Breast epithelium (tissue), 4 donors: ENCODE results near the gene GUCY1A2. TPM values are rescaled to one million over a fixed set of nuclear protein-coding genes. Genes with fewer than 3 reads are reported as not detected.

Experiments
- DNase-seq, 2 donors: peaks; one replicate each; pipeline ENCODE4 v3.0.0-alpha.2; 2019; ENCODE audit warnings: low spot score in 2 of 2
- H3K27ac ChIP-seq, 2 donors: fragments of 200-600 bp; sonication (generic) in 1 of 2; one replicate each; pipeline ENCODE4 v1.5.1; 2016 to 2019; ENCODE audit warnings: mild to moderate bottlenecking in 1 of 2
- H3K27me3 ChIP-seq, 2 donors: fragments of 200-600 bp; sonication (generic) in 1 of 2; one replicate each; pipeline versions ENCODE4 v1.5.1 to v1.6.0; 2017 to 2019; ENCODE audit warnings: control low read depth in 1 of 2, mild to moderate bottlenecking in 1 of 2
- H3K36me3 ChIP-seq: fragments of 200-600 bp; one replicate; pipeline ENCODE4 v1.5.1; 2019
- H3K4me1 ChIP-seq, 2 donors: fragments of 200-600 bp; sonication (generic); one replicate each; pipeline ENCODE4 v1.5.1; 2016 to 2019; ENCODE audit warnings: control low read depth in 1 of 2
- H3K4me3 ChIP-seq, 3 donors: fragments of 200-600 bp; sonication (generic); 1 replicate in 2 of 3; 2 replicates in 1 of 3; pipeline ENCODE4 v1.5.1; 2016 to 2019; ENCODE audit warnings: mild to moderate bottlenecking in 3 of 3, moderate library complexity in 2 of 3
- H3K9me3 ChIP-seq, 2 donors: fragments of 200-600 bp; sonication (generic) in 1 of 2; one replicate each; pipeline ENCODE4 v1.5.1; 2016 to 2019; ENCODE audit warnings: control low read depth in 1 of 2
- CTCF ChIP-seq, 3 donors: fragments of 450-650 bp; IDR thresholded peaks; one replicate each; pipeline ENCODE4 v1.5.1; 2016 to 2017; ENCODE audit warnings: antibody characterized with exemption in 3 of 3, mild to moderate bottlenecking in 3 of 3, moderate library complexity in 3 of 3
- POLR2A ChIP-seq: fragments of 450-650 bp; IDR thresholded peaks from one replicate; pipeline ENCODE4 v1.6.1; 2016; ENCODE audit warnings: antibody characterized with exemption, mild to moderate bottlenecking, moderate library complexity
- POLR2AphosphoS5 ChIP-seq, 3 donors: sonication (generic); formaldehyde crosslinking; IDR thresholded peaks; one replicate each; pipeline ENCODE4 v1.6.1; 2017; ENCODE audit warnings: antibody characterized with exemption in 3 of 3
- intact Hi-C: fragments of 100-400 bp; cut with DNase I; formaldehyde crosslinking; loops from one replicate; pipeline ENCODE4 v1.15.1; 2023; ENCODE audit warnings: low total_unique reads
- total RNA-seq, 3 donors: library from RNA; depleted of rRNA; stranded (reverse); fragments of >200 nt; gene quantifications; one replicate each; pipeline ENCODE4 v1.1.0, GENCODE V29; 2016

Gene GUCY1A2
- total RNA-seq, 3 donors from 2014 or later = 3.2 to 5.3 (median 4.9) TPM

- intact Hi-C loops = no loop called here
- no peak for TF ChIP-seq POLR2A
- TF ChIP-seq CTCF (IDR thresholded peaks at IDR 0.05) = no peak
- no peak for TF ChIP-seq POLR2AphosphoS5 (IDR thresholded peaks at IDR 0.05)
- no peaks in the 10 kb centered on the region for H3K9me3 ChIP-seq
- no peak overlapping the region for H3K27ac ChIP-seq
- DNase-seq = no peak
- no peak overlapping the region for H3K4me3 ChIP-seq
- H3K27me3 ChIP-seq = no peaks in the 10 kb centered on the region
- H3K36me3 ChIP-seq = no peaks in the 10 kb centered on the region
- no peaks in the 10 kb centered on the region for H3K4me1 ChIP-seq
These were observed 143.3 kb downstream of the GUCY1A2 start for GRCh38 chr11:106875013-106875412.

GRCh38 chr11:106872246-106872645 is 146.0 kb downstream of the GUCY1A2 start:
- no peak for TF ChIP-seq POLR2AphosphoS5 (IDR thresholded peaks at IDR 0.05)
- no peak for TF ChIP-seq CTCF (IDR thresholded peaks at IDR 0.05)
- no peak for TF ChIP-seq POLR2A
- Histone ChIP-seq H3K36me3 (no peaks in the 10 kb centered on the region), H3K9me3 (no peaks in the 10 kb centered on the region), H3K4me1 (no peaks in the 10 kb centered on the region), H3K4me3 (no peak overlapping the region), H3K27ac (no peak overlapping the region), H3K27me3 (no peaks in the 10 kb centered on the region)
- no peak for DNase-seq
- intact Hi-C loops = no loop called here

- no peak overlapping the region for H3K27ac ChIP-seq
These were observed 160.1 kb downstream of the GUCY1A2 start for GRCh38 chr11:106858200-106858599.

GRCh38 chr11:106856566-106856965 is 161.7 kb downstream of the GUCY1A2 start:
- no peak for DNase-seq
- no peaks in the 10 kb centered on the region for H3K36me3 ChIP-seq
- no peaks in the 10 kb centered on the region for H3K27me3 ChIP-seq
- no peak overlapping the region for H3K4me3 ChIP-seq
- no peak for TF ChIP-seq POLR2AphosphoS5 (IDR thresholded peaks at IDR 0.05)
- H3K9me3 ChIP-seq = no peaks in the 10 kb centered on the region
- intact Hi-C loops = no loop called here
- H3K27ac ChIP-seq = no peak overlapping the region
- no peaks in the 10 kb centered on the region for H3K4me1 ChIP-seq

More at GRCh38 chr11:106858200-106858599, 160.1 kb downstream of the GUCY1A2 start:
- DNase-seq = no peak
- no peaks in the 10 kb centered on the region for H3K27me3 ChIP-seq
- no peaks in the 10 kb centered on the region for H3K36me3 ChIP-seq
- intact Hi-C loops = no loop called here
- H3K4me3 ChIP-seq = no peak overlapping the region
- H3K9me3 ChIP-seq = no peaks in the 10 kb centered on the region
- no peaks in the 10 kb centered on the region for H3K4me1 ChIP-seq
- TF ChIP-seq POLR2AphosphoS5 (IDR thresholded peaks at IDR 0.05) = no peak

GRCh38 chr11:106854429-106854828 is 163.8 kb downstream of the GUCY1A2 start:
- no peak for DNase-seq
- TF ChIP-seq POLR2A = no peak
- TF ChIP-seq CTCF (IDR thresholded peaks at IDR 0.05) = no peak
- no peak for TF ChIP-seq POLR2AphosphoS5 (IDR thresholded peaks at IDR 0.05)
- H3K9me3 ChIP-seq = no peaks in the 10 kb centered on the region
- no peak overlapping the region for H3K4me3 ChIP-seq
- intact Hi-C loops = no loop called here
- H3K27me3 ChIP-seq = no peaks in the 10 kb centered on the region
- no peaks in the 10 kb centered on the region for H3K36me3 ChIP-seq
- H3K27ac ChIP-seq = no peak overlapping the region
- no peaks in the 10 kb centered on the region for H3K4me1 ChIP-seq

GRCh38 chr11:106853850-106854401 is 164.3 kb downstream of the GUCY1A2 start:
- Histone ChIP-seq H3K4me3 (no peak overlapping the region), H3K4me1 (no peaks in the 10 kb centered on the region), H3K9me3 (no peaks in the 10 kb centered on the region), H3K36me3 (no peaks in the 10 kb centered on the region), H3K27me3 (no peaks in the 10 kb centered on the region), H3K27ac (no peak overlapping the region)
- no peak for DNase-seq
- intact Hi-C loops = no loop called here
- TF ChIP-seq CTCF (IDR thresholded peaks at IDR 0.05) (no peak), POLR2A (no peak), POLR2AphosphoS5 (IDR thresholded peaks at IDR 0.05) (no peak)
